SH-SY5Y (cell line): ENCODE measurements around the gene NPBWR2.

Experiments used
- GATA2 ChIP-seq: IDR thresholded peaks from 2 replicates; pipeline ENCODE4 v1.6.1; 2011; ENCODE audit warnings: mild to moderate bottlenecking, low read depth, low read length
- GATA3 ChIP-seq: IDR thresholded peaks from 2 replicates; pipeline ENCODE4 v1.6.1; 2011; ENCODE audit warnings: low read depth, mild to moderate bottlenecking, low read length, moderate library complexity

DNA sequence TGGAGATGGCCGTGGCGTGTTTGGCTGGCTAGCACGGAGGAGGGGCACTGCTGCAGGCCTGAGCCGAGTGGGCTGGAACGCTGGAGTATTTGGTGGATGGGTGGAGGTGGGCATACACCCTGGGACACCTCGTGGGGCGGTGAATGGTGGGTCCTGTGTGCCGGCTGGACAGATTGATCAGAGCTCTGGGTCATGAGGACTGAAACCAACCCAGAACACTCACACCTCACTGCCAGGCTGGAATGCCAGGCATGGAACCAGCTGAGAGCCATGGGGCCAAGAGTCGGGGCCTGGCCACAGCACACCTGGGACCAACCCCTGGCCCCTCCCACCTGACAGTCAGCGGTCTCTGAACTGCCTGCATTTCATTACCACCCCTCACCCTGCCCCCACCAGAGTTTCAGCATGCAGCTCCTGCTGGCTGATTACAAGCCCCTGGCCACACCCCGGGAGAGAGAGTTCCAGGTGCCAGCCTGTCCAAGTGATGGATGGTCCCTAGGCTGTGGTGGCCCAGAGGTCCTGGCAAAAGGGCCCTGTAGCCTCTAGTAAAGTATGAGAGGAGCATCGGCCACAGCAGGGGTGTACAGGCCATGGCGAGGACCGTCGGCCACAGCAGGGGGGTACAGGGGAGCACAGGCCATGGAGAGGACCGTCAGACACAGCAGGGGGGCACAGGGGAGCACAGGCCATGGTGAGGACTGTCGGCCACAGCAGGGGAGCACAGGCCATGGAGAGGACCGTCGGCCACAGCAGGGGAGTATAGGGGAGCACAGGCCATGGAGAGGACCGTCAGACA, 3.3 kb downstream of the NPBWR2 start:
- TF ChIP-seq GATA2 (no peak), GATA3 (no peak)
